HUES6 (cell line): ENCODE results near the gene RNH1.

ENCODE experiments used
- H3K27ac ChIP-seq: 2 replicates; pipeline ENCODE4 v1.7.0; 2013; ENCODE audit warnings: low read depth, mild to moderate bottlenecking, low read length, inconsistent platforms
- H3K27me3 ChIP-seq: 2 replicates; pipeline ENCODE4 v1.6.1; 2013; ENCODE audit warnings: low read length; ENCODE audit not compliant: control insufficient read depth, insufficient read depth
- H3K36me3 ChIP-seq: 2 replicates; pipeline ENCODE4 v1.6.1; 2013; ENCODE audit warnings: low read length; ENCODE audit not compliant: control insufficient read depth, insufficient read depth
- H3K4me1 ChIP-seq: 2 replicates; pipeline ENCODE4 v1.6.1; 2013; ENCODE audit warnings: low read length; ENCODE audit not compliant: control insufficient read depth, insufficient read depth
- H3K4me3 ChIP-seq: 2 replicates; pipeline ENCODE4 v1.5.1; 2013; ENCODE audit warnings: low read depth, low read length
- H3K9ac ChIP-seq: one replicate; pipeline ENCODE4 v1.6.1; 2013; ENCODE audit warnings: mild to moderate bottlenecking, low read length
- H3K9me3 ChIP-seq: 2 replicates; pipeline ENCODE4 v1.6.1; 2013; ENCODE audit warnings: low read depth, low read length; ENCODE audit not compliant: control insufficient read depth, insufficient read depth

Gene RNH1

GRCh38 chr11:486189-486588, 20.9 kb downstream of the RNH1 start:
- Histone ChIP-seq H3K9ac (no peak overlapping the region), H3K27ac (no peak overlapping the region), H3K4me1 (no peaks in the 10 kb centered on the region), H3K36me3 (peaks cover 30% of the 10 kb centered on the region), H3K9me3 (no peaks in the 10 kb centered on the region; the same call in 1 of the 2 replicates), H3K4me3 (no peak overlapping the region), H3K27me3 (no peaks in the 10 kb centered on the region)

- H3K4me3 ChIP-seq = no peak overlapping the region
- H3K4me1 ChIP-seq = no peaks in the 10 kb centered on the region
- H3K36me3 ChIP-seq = peaks cover 19% of the 10 kb centered on the region; the same call in 1 of the 2 replicates
- H3K27me3 ChIP-seq = no peaks in the 10 kb centered on the region
- no peak overlapping the region for H3K27ac ChIP-seq
- H3K9ac ChIP-seq = no peak overlapping the region
- H3K9me3 ChIP-seq = no peaks in the 10 kb centered on the region; the same call in 1 of the 2 replicates
These were observed 22.4 kb downstream of the RNH1 start for GRCh38 chr11:484616-485015.

GRCh38 chr11:479311-479710, 27.7 kb downstream of the RNH1 start:
- H3K27ac ChIP-seq = no peak overlapping the region
- no peaks in the 10 kb centered on the region for H3K4me1 ChIP-seq
- no peak overlapping the region for H3K9ac ChIP-seq
- no peak overlapping the region for H3K4me3 ChIP-seq
- H3K9me3 ChIP-seq = no peaks in the 10 kb centered on the region; the same call in 1 of the 2 replicates
- H3K36me3 ChIP-seq = peaks cover 17% of the 10 kb centered on the region
- H3K27me3 ChIP-seq = no peaks in the 10 kb centered on the region

GRCh38 chr11:477052-477715, 29.9 kb downstream of the RNH1 start:
- Histone ChIP-seq H3K9me3 (no peaks in the 10 kb centered on the region; the same call in 1 of the 2 replicates), H3K27me3 (no peaks in the 10 kb centered on the region), H3K4me3 (no peak overlapping the region)

GRCh38 chr11:476416-476815, 30.6 kb downstream of the RNH1 start:
- Histone ChIP-seq H3K9me3 (no peaks in the 10 kb centered on the region), H3K4me1 (no peaks in the 10 kb centered on the region), H3K27ac (no peak overlapping the region), H3K4me3 (no peak overlapping the region), H3K27me3 (no peaks in the 10 kb centered on the region), H3K36me3 (peaks cover 17% of the 10 kb centered on the region), H3K9ac (no peak overlapping the region)

More at GRCh38 chr11:477052-477715, 29.9 kb downstream of the RNH1 start:
- Histone ChIP-seq H3K27ac (no peak overlapping the region), H3K9ac (no peak overlapping the region), H3K4me1 (no peaks in the 10 kb centered on the region), H3K36me3 (peaks cover 17% of the 10 kb centered on the region)

- Histone ChIP-seq H3K27me3 (no peaks in the 10 kb centered on the region), H3K4me3 (no peak overlapping the region), H3K4me1 (no peaks in the 10 kb centered on the region), H3K9me3 (no peaks in the 10 kb centered on the region), H3K9ac (no peak overlapping the region), H3K27ac (no peak overlapping the region), H3K36me3 (peaks cover 17% of the 10 kb centered on the region)
These were observed 31.1 kb downstream of the RNH1 start for GRCh38 chr11:475941-476340.

GRCh38 chr11:474914-475506, 32.0 kb downstream of the RNH1 start:
- H3K4me3 ChIP-seq = no peak overlapping the region
- no peaks in the 10 kb centered on the region for H3K9me3 ChIP-seq
- no peak overlapping the region for H3K9ac ChIP-seq
- no peak overlapping the region for H3K27ac ChIP-seq
- no peaks in the 10 kb centered on the region for H3K27me3 ChIP-seq
- peaks cover 18% of the 10 kb centered on the region for H3K36me3 ChIP-seq
- H3K4me1 ChIP-seq = peaks cover 3% of the 10 kb centered on the region

GRCh38 chr11:473962-474785, 32.9 kb downstream of the RNH1 start:
- H3K9ac ChIP-seq = no peak overlapping the region
- no peaks in the 10 kb centered on the region for H3K9me3 ChIP-seq
- no peak overlapping the region for H3K4me3 ChIP-seq
- no peak overlapping the region for H3K27ac ChIP-seq
- H3K4me1 ChIP-seq = peaks cover 11% of the 10 kb centered on the region
- H3K36me3 ChIP-seq = peaks cover 12% of the 10 kb centered on the region
- no peaks in the 10 kb centered on the region for H3K27me3 ChIP-seq

GRCh38 chr11:473415-473814, 33.6 kb downstream of the RNH1 start:
- no peak overlapping the region for H3K9ac ChIP-seq

GRCh38 chr11:472816-473215, 34.2 kb downstream of the RNH1 start:
- no peak overlapping the region for H3K4me3 ChIP-seq
- H3K9ac ChIP-seq = no peak overlapping the region
- H3K27me3 ChIP-seq = no peaks in the 10 kb centered on the region
- no peak overlapping the region for H3K27ac ChIP-seq
- peaks cover 18% of the 10 kb centered on the region for H3K4me1 ChIP-seq
- H3K36me3 ChIP-seq = peaks cover 12% of the 10 kb centered on the region
- no peaks in the 10 kb centered on the region for H3K9me3 ChIP-seq

More at GRCh38 chr11:473415-473814, 33.6 kb downstream of the RNH1 start:
- peaks cover 14% of the 10 kb centered on the region for H3K4me1 ChIP-seq
- H3K9me3 ChIP-seq = no peaks in the 10 kb centered on the region
- no peak overlapping the region for H3K27ac ChIP-seq
- no peaks in the 10 kb centered on the region for H3K27me3 ChIP-seq
- no peak overlapping the region for H3K4me3 ChIP-seq
- H3K36me3 ChIP-seq = peaks cover 12% of the 10 kb centered on the region

- Histone ChIP-seq H3K4me1 (peaks cover 18% of the 10 kb centered on the region), H3K27ac (no peak overlapping the region), H3K4me3 (no peak overlapping the region), H3K27me3 (no peaks in the 10 kb centered on the region), H3K9me3 (no peaks in the 10 kb centered on the region), H3K9ac (no peak overlapping the region), H3K36me3 (peaks cover 12% of the 10 kb centered on the region)
These were observed 34.8 kb downstream of the RNH1 start for GRCh38 chr11:472272-472671.
